HG02759 (cell line): Measurements from ENCODE around the gene WBP1L.
A peak's percentile ranks its signal among the peaks of the same experiment; 100 is the strongest.
"Not testable (repeated sequence)": the region's sequence is repeated elsewhere in the genome, so short reads cannot be mapped to it uniquely, and the experiment has no call there.

Experiments used
- ATAC-seq: cut with Tn5 transposase; IDR thresholded peaks from one replicate; pipeline ENCODE4 v1.9.1; 2021; ENCODE audit warnings: mild to moderate bottlenecking, moderate library complexity; ENCODE audit not compliant: unreplicated experiment

Gene WBP1L

DNA sequence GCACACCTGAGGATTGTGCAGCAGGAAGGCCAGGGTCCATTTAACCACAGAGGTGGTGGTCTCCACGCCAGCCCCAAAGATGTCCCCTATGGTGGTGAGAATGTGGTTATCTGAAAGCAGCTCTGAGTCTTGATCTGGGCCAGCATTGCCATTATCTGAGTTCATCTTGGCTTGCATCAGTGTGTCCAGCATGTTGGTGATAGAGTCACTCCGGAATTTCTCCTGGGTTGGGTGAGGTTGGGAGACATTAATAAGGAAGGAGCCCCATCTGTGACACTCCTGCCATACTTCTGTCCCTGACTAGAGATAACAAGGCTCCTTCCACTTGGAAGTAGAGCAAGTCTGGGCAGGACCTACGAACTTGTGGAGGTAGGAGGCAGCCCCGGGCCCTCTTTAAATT is 89.2 kb downstream of the WBP1L start:
- no peak for ATAC-seq

DNA sequence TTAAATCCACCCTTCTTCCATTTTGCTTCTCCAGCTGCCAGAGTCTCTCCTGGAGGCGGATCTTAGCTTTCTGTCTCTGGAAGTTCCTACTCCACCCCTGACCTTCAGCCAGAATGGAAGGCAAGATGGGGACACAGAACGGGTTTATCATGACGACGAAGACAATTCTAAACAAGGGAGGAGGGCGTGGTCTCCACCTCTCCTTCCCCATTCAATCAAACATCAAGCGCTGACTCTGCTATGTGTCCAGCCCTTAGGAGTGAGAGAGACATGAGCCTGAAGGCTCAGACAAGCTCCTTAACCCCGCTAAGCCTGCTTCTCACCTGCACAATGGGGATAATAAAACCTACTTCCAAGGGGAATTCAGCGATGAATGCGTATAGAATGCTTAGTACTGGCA is 90.4 kb downstream of the WBP1L start:
- ATAC-seq: no peak

DNA sequence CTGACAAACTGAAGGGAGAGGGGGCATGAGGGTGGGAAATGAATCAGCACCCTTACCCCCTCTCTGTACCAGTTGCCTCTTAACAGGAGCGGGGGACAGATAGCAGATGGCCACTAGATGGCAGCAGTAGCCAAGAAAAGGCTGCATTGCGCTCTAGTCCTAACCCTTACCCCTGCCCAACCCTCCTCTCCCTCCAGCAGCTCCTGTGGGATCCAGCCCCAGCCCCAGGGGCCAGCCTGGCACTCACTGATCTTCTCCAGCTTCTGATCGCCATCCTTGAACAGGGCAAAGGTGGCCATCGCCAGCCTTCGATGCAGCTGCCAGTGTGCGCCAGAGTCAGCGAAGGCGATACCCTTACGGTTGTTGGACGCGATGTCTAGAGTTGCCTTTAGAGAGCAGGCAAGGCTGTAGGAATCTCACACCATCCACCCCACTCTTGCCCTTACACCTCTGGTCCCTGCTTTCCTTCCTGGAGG is 91.3 kb downstream of the WBP1L start:
- ATAC-seq: peak; percentile 73

DNA sequence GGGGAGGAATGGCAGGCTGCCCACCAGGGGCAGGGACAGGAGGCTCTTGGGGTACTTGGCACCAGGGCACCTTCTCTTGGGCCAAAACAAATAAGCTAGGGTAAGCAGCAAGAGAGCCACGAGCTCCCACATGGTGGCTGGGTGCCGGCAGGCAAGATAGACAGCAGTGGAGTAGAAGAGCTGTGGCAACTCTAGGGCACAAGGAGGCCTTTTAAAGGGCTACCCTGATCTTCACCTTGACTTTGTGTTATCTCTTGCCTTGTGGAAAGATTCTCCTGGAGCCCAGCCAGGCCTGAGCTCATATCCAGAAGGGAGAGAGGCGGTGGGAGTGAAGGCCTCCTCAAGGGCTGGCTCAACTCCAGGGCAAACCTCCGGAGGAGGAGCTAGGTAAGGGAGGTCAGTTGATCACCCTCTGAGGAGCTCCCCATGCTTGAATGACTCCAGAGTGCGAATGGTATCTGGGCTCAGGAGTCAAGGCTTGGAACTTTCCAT is 93.5 kb downstream of the WBP1L start, which contains the start of gene CYP17A1:
Gene CYP17A1, minus strand, starts transcription at position 184 of the 492 bp plus-strand sequence. Its CDS starts 52 bp downstream, at position 132.
- ATAC-seq: no peak

DNA sequence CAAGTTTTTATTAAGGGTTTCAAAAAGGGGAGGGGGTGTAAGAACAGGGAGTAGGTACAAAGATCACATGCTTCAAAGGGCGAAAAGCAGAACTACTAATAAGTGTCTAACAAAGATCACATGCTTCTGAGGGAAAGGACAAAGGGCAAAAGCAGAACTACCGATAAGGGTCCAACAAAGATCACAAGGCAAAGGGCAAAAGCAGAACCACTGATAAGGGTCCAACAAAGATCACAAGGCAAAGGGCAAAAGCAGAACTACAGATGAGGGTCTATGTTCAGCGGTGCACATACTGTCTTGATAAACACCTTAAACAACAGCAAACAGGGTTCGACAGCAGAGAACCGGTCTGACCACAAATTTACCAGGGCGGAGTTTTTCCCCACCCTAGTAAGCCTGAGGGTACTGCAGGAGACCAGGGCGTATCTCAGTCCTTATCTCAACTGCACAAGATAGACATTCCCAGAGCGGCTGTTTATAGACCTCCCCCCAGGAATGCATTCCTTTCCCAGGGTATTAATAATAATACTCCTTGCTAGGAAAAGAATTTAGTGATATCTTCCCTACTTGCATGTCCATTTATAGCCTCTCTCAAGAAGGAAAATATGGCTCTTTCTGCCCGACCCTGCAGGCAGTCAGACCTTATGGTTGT is 94.7 kb downstream of the WBP1L start:
- not testable (repeated sequence) for ATAC-seq

DNA sequence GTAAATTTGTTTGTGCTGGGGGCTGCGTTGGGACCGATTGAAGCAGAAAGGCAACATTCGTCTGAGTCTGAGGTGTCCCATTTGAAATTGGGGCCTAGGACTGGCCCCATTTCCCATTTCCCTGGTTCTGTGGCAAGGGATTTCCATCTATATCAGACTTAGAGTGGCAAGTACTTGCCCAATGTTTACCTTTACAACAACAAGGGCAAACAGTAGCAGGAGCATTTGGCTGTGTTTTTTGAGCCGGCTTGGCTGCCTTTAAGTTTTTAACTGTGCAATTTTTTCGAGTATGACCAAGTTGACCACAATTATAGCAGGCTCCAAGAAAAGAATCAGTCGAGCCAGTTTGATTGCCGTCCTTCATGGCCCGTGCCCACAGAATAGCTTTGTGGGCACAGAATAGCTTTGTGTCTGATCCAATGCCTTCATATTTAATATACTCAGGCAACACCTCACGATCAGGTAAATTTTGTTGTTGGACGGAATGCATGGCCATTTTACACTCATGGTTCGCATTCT is 98.1 kb downstream of the WBP1L start:
- ATAC-seq: no peak

DNA sequence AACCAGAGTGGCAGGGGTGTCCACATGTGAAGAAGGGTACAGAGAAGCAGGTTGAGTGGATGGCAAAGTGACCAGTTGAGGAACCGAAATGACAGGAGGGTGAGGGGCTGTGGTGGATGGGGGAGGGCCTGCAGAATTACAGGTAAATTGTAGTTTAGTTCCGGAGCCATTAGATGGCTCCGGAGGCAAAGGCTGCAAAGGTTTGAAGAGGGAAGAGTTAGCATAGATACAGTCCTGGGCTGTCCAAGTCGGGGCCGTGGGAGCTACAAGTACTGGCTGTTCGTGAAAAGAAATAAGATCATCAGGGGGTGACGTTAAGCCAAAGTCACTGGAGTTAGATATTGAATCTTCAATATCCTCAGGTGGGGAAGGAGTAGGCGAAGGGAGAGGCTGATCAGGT is 99.4 kb downstream of the WBP1L start:
- not testable (repeated sequence) for ATAC-seq

DNA sequence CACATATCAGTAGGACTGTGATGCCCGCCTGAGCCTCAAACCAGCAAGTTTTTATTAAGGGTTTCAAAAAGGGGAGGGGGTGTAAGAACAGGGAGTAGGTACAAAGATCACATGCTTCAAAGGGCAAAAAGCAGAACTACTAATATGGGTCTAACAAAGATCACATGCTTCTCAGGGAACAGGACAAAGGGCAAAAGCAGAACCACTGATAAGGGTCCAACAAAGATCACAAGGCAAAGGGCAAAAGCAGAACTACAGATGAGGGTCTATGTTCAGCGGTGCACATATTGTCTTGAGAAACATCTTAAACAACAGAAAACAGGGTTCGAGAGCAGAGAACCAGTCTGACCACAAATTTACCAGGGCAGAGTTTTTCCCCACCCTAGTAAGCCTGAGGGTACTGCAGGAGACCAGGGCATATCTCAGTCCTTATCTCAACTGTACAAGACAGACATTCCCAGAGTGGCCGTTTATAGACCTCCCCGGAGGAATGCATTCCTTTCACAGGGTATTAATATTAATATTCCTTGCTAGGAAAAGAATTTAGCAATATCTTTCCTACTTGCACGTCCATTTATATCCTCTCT is 100.5 kb downstream of the WBP1L start:
- not testable (repeated sequence) for ATAC-seq

DNA sequence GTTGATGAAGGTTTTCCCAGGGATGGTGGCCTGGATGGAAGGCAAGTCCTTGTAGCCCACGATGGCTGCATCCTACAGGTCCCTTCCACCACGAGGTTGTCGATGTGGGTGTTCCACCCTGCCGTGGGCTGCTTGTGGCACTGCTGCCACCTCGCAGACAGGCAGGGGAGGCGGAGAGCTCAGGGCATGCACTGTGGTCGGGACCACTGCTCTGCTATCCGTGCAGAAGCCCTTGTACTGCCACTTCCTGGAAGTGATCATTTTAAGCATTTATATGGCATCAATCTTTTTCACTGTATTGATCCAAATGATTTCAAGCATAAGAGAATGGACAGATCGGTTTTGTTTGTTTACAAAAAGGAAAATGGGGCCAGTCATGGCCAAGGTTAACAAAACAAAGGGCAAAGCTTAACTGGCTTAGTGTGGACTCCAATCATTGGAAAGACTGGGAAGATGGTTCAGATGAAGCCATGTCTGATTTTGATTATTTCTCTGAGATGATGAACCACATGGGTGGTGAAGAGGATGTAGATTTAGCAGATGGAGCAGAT is 101.7 kb downstream of the WBP1L start:
- no peak for ATAC-seq

DNA sequence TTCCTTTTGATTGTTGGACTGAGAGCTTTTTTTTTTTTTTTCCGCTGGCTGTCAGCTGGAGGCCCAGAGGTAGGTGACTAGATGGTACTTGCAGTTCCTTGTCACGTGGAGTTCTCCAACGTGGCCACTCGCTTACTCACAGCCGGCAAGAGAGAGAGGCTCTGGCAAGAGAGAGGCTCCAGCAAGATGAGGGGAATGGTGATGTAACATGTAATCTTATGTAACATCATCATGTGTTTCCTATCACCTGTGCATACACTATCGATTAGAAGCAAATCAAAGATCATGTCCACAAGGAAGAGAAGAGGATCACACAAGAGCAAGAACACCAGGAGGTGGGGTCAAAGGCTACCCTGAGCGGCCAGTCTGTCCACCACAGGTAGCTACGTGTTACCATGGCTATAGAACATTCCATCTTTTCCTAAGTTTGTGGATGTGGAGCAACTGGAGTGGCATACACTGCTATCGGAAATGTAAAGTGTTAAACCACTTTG is 106.3 kb downstream of the WBP1L start:
- ATAC-seq: no peak

DNA sequence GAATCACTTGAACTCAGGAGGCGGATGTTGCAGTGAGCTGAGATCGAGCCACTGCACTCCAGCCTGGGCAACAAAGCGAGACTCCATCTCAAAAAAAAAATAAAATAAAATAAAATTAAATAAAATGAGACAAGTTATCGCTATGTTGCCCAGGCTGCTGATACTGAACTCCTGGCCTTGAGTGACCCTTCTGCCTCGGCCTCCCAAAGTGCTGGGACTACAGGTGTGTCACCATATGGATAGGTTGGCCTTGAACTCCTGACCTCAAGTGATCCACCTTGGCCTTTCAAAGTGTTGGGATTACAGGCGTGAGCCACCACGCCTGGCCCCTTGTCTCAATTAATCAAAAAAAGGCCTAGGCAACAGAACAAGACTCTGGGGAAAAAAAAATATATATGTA is 109.5 kb downstream of the WBP1L start:
- not testable (repeated sequence) for ATAC-seq

DNA sequence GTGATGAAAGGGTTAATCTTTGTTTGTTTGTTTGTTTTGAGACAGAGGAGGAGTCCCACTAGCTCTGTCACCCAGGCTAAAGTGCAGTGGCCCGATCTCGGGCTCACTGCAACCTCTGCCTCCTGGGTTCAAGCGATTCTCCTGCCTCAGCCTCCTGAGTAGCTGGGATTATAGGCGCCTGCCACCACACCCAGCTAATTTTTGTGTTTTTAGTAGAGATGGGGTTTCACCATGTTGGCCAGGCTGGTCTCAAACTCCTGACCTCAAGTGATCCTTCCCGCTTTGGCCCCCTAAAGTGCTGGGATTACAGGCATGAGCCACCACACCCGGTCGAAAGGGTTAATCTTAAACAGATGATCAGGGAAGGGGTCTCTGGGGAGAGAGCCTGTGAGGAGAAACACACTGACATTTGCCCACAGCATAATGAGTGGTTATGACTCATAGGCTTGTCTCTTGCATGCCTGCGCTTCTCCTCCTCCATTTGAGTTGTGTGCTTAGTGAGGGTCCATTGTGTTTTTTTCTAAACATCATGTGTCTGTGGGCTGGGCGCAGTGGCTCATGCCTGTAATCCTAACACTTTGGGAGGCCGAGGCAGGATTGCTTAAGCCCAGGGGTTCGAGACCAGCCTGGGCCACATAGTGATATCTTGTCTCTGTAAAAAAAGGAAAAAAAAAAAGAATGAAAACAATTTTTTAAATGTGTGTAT is 112.1 kb downstream of the WBP1L start:
- ATAC-seq: not testable (repeated sequence)

DNA sequence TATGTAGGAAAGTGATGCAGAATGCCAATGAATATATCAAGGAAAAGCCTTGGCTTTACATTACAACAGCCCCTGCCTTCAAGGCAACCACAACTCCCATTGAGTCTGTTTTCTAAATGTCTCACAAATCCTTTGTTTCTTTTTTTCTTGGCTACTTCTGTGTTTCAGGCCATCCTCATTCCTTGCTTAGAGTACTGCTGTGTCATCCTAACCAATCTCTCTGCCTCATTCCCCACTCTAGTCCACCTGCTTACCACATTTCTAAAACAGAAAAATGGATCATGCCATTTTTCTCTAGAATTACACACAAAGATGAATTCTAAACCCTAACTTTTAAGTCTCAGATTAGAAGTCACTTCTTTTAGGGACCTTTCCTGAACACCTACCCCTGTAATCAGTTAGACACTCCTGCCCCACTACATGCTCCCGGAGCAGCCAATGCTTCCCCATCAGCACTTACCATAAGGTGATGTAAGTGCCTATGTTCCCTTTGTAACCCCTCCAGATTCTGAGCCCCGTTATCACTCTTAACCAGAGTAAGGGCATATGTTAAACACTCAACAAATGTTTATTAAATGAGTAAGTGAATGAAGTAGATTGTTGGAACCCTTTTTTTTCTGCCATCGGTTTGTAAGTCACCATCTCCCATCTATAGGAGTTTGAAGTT is 113.1 kb downstream of the WBP1L start:
- no peak for ATAC-seq

DNA sequence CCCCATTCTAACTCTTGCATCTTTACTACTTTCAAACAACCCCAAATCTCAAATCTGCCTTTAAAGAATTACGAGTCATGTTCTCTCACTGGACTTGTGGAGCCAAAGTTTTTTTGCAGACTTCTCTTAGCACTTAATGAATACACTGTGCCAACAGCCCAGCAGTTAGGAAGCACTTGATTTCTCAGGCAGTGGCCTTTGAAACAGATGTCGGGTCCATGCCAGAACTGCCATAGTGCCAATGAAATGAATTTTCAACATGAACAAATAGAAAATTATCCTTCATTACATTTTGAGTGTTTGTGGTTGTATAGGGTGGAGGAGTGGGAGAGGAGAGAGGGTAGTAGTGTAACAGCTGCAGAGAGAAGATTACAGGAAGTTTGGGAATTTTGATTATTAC is 116.2 kb downstream of the WBP1L start:
- ATAC-seq: no peak

DNA sequence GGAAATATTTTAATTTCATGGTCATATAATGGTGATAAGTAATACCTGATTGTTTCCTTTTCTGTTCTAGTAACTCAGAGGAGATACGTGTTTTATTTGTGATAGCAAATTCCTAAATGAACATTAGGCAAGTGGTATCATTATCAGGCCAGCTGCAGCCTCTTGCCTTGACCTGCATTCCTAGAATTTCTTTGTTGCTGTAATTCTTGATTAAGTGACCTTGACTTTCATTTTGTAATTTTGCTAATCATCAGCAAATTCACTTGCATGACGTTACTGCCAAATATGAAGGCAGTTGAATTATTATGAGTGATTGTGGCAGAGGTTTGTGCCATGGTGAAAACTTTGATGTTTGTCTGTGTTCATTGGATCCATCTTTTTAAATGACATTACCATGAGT is 119.9 kb downstream of the WBP1L start:
- ATAC-seq: no peak

DNA sequence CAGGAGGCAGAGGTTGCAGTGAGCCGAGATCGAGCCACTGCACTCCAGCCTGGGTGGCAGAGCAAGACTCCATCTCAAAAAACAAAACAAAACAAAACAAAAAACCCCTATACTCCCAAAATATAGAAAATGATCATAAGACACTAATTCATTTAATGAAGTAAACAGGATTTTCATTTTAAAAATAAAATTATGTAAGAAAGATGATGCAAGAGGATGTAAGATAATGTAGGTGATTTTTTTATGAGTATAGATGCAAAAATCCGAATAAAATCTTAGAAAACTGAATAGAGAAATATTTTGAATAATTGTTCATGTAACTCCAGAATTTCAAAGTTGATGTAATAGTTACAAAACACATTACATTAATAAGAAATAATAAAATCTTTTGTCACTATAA is 121.9 kb downstream of the WBP1L start:
- no peak for ATAC-seq
